ENCODE data around the gene CSNK2A1. TPM values are rescaled to one million over a fixed set of nuclear protein-coding genes. Genes with fewer than 3 reads are reported as not detected.

Gene CSNK2A1
- total and polyA plus RNA-seq, 2 donors (not counting 3 experiments of a cell fraction or from before 2014, with no cell fraction given), result 68.4 to 142 TPM

DNA sequence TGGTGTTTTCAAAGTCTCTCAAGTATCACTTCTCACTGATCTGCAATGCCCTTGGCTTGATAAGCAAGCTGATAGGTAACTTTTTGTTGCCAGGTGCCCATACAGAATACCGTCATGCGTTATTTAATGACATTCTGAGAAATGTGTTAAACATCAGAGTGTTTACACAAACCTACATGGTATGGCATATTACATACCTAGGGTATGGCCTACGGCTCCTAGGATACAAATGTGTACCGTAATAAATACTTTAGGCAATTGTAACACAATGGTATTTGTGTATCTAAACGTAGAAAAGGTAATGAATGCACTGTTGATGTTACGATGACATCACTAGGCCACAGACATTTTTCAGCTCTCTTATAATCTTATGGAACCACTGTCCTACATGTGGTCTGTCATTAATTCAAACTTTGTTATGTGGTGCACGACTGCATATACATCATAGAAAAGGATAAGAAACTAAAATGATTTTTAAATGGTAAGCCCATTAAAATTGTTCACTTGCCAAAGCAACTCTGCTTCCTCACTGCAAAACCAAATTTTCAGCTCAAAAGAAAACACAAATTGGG lies 35.7 kb downstream of the CSNK2A1 start:
- intact Hi-C loops (cut with micrococcal nuclease), result no loop called here
- H2AFZ ChIP-seq (ENCODE audit: low read depth, low read length), result no peak overlapping the region
- peaks cover 7% of the 10 kb centered on the region for H4K20me1 ChIP-seq (replicated peaks; ENCODE audit: control insufficient read depth, extremely low read depth, insufficient read depth, low read length)
- ChIA-PET POLR2A (no interaction called here), CTCF (interaction anchor here (1.3 to 1.7 kb wide), 2 partner anchors 10 to 138 kb away, joined by 5 to 6 read pairs; no protein-coding TSS in a partner anchor)
- TF ChIP-seq, protein P1, sequence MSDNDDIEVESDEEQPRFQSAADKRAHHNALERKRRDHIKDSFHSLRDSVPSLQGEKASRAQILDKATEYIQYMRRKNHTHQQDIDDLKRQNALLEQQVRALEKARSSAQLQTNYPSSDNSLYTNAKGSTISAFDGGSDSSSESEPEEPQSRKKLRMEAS (IDR thresholded peaks at IDR 0.05; ENCODE audit: insufficient read depth, insufficient read length), result no peak
- no peak for TF ChIP-seq EZH2 (IDR thresholded peaks at IDR 0.05; ENCODE audit: borderline replicate concordance, low read depth, low read length, severe bottlenecking)
- no peak for TF ChIP-seq GATA2 (IDR thresholded peaks at IDR 0.05; ENCODE audit: insufficient read depth, insufficient read length, low read depth, low read length)
- TF ChIP-seq MYC (IDR thresholded peaks at IDR 0.05; ENCODE audit: low read depth, low read length), result no peak
- TF ChIP-seq, protein P2, sequence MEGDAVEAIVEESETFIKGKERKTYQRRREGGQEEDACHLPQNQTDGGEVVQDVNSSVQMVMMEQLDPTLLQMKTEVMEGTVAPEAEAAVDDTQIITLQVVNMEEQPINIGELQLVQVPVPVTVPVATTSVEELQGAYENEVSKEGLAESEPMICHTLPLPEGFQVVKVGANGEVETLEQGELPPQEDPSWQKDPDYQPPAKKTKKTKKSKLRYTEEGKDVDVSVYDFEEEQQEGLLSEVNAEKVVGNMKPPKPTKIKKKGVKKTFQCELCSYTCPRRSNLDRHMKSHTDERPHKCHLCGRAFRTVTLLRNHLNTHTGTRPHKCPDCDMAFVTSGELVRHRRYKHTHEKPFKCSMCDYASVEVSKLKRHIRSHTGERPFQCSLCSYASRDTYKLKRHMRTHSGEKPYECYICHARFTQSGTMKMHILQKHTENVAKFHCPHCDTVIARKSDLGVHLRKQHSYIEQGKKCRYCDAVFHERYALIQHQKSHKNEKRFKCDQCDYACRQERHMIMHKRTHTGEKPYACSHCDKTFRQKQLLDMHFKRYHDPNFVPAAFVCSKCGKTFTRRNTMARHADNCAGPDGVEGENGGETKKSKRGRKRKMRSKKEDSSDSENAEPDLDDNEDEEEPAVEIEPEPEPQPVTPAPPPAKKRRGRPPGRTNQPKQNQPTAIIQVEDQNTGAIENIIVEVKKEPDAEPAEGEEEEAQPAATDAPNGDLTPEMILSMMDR (IDR thresholded peaks at IDR 0.05; ENCODE audit: extremely low read depth in 1 of 2, insufficient read depth in 1 of 2, low read depth in 1 of 2, low read length in 2 of 2), result no peak
- no peak for TF ChIP-seq JUN (IDR thresholded peaks at IDR 0.05; ENCODE audit: borderline replicate concordance, insufficient read depth, insufficient read length, low read depth)
- TF ChIP-seq POLR2A (IDR thresholded peaks at IDR 0.05; ENCODE audit: low read depth, low read length), result no peak
- TF ChIP-seq FOS (IDR thresholded peaks at IDR 0.05; ENCODE audit: borderline replicate concordance, insufficient read depth, low read length), result no peak
- TF ChIP-seq POLR2AphosphoS5 (IDR thresholded peaks at IDR 0.05; ENCODE audit: insufficient read depth, low read depth, low read length), result no peak
- DNase-seq (ENCODE audit: low read depth, low spot score), result no peak
- no peaks in the 10 kb centered on the region for H3K4me1 ChIP-seq (ENCODE audit: control insufficient read depth, extremely low read depth, insufficient read depth, low read length)
- H3K36me3 ChIP-seq (ENCODE audit: control insufficient read depth in 2 of 2, extremely low read depth in 1 of 2, insufficient read depth in 2 of 2, low read length in 2 of 2), result peaks cover 13% of the 10 kb centered on the region in 2 experiments
- no peak for FAIRE-seq
- no peak overlapping the region for H3K4me3 ChIP-seq (replicated peaks in 1 of 3; ENCODE audit: insufficient read depth in 1 of 3, low read depth in 1 of 3, low read length in 3 of 3)
- H3K9me1 ChIP-seq (replicated peaks; ENCODE audit: control insufficient read depth, extremely low read depth, insufficient read depth, low read length), result no peaks in the 10 kb centered on the region
- H3K27me3 ChIP-seq (ENCODE audit: control insufficient read depth in 2 of 2, insufficient read depth in 2 of 2, low read length in 2 of 2), result no peaks in the 10 kb centered on the region
- dilution Hi-C loops (cut with MboI; ENCODE audit: extremely low pct_ligation_motif_present, low sequenced_read_pairs), result no loop called here
- H3K79me2 ChIP-seq (ENCODE audit: control insufficient read depth, insufficient read depth, low read length), result peaks cover 59% of the 10 kb centered on the region
- H3K9me3 ChIP-seq (replicated peaks; ENCODE audit: control insufficient read depth, insufficient read depth, low read length), result no peaks in the 10 kb centered on the region
- no peak overlapping the region for H3K27ac ChIP-seq (ENCODE audit: insufficient read depth, low read depth, low read length)
- no peak overlapping the region for H3K9ac ChIP-seq (replicated peaks; ENCODE audit: extremely low read depth, insufficient read depth, low read length)
- no TSS peak for BruUV-seq (replicated peaks)
- no peak overlapping the region for H3K4me2 ChIP-seq (ENCODE audit: insufficient read depth, low read length)

All from endothelial cell of umbilical vein (primary cell).